GM19452 (cell line): Measurements from ENCODE around the gene C1orf21.

Experiments used
- ATAC-seq: cut with Tn5 transposase; IDR thresholded peaks from one replicate; pipeline ENCODE4 v1.9.1; 2021; ENCODE audit not compliant: unreplicated experiment

Gene C1orf21

GRCh38 chr1:184648160-184648855 lies 261.5 kb downstream of the C1orf21 start:
- ATAC-seq = no peak

DNA sequence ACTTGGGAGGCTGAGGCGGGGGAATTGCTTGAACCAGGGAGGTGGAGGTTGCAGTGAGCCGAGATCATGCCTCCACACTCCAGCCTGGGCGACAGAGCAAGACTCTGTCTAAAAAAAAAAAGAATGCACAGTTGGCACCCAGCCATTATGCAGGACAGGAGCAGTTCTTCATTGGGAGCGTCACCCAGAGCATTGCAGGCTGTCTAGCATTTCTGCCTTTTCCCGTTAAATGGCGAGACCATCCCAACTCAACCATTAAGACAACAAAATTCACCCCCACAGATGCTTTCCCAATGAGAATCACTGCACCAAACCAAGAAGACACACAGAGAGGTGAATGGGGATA lies 262.0 kb downstream of the C1orf21 start:
- ATAC-seq = no peak

DNA sequence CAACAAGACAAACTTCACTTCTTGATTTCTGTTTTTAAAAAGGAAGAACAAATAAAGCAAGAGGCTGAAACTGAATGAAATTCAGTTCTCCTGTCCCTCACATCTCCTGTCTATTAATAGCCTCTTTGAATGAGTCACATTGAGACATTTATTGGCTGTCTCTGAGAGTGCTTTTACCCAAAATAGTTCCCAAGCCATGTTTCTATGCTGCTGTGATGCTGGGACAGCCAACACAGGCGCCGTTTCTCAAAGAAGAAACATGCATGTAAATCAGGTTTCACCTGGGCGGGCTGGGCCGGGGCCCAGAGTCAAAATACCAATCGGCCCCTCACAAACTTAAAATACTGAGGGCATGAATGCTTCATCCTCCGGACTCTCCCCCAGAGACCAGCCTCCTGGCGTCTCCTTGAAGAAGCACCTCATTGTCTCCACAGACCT lies 262.6 kb downstream of the C1orf21 start:
- peak; percentile 74 for ATAC-seq

- ATAC-seq = no peak
Measured at GRCh38 chr1:184650177-184650866, 263.5 kb downstream of the C1orf21 start.

GRCh38 chr1:184655185-184655584 lies 268.4 kb downstream of the C1orf21 start:
- no peak for ATAC-seq

DNA sequence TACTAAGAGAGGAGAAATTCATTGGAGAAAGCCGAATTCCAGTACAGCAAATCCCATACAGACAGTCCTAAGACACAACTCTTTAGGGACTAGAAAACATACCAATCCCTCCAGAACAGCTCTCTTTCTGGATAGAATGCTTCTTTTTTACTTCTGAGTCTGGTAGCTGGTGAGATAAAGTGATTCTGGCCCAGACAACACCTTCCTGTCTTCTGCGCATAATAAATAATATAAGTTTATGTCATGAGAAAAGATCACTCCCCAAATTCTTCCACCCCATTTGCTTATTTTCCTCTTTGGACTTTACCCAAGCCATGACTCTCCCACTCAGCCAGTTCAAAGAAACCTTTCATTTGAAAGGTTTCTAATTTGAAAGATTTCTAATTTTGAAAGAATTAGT lies 269.4 kb downstream of the C1orf21 start:
- no peak for ATAC-seq

DNA sequence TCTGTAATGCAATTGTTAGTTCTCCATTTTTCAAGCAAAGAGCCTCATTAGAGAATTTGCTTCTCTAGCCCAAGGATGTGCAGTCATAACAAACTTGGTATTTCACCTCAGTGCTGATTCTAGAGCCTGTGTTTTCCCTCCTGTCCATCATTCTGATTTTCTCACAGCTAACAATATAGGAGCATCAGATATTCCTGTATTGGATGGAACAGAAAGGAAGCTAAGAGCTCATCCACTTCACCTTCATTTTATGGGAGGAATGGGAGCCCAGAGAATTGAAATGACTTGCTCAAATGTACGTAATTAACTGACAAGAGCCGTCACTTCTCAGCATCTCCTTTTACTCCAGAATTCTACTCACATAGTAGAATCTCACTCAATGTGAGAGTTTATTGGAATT lies 271.2 kb downstream of the C1orf21 start:
- no peak for ATAC-seq

- no peak for ATAC-seq
Measured at GRCh38 chr1:184660462-184661191, 273.8 kb downstream of the C1orf21 start.

GRCh38 chr1:184661801-184662200 lies 275.0 kb downstream of the C1orf21 start:
- ATAC-seq = no peak

GRCh38 chr1:184664042-184664660 lies 277.3 kb downstream of the C1orf21 start:
- ATAC-seq = peak; percentile 60

- ATAC-seq = no peak
Measured at GRCh38 chr1:184664661-184665060, 277.8 kb downstream of the C1orf21 start.

- no peak for ATAC-seq
Measured at GRCh38 chr1:184665360-184665759, 278.5 kb downstream of the C1orf21 start.

GRCh38 chr1:184669391-184669790 lies 282.6 kb downstream of the C1orf21 start:
- ATAC-seq = no peak

- no peak for ATAC-seq
Measured at GRCh38 chr1:184672013-184672726, 285.3 kb downstream of the C1orf21 start.

DNA sequence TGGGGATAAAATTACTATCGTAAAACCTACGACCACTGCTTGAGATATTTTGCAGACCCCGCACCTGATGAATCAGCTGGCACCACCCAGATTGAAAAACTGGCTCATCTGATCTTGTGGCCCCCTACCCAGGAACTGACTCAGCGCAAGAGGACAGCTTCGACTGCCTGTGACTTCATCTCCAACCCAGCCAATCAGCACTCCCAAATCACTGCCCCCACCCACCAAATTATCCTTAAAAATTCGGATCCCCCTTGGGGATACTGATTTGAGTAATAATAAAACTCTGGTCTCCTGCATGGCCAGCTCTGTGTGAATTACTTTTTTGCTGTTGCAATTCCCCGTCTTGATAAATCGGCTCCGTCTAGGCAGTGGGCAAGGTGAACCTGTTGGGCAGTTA lies 286.5 kb downstream of the C1orf21 start:
- no peak for ATAC-seq

- no peak for ATAC-seq
Measured at GRCh38 chr1:184677344-184677743, 290.5 kb downstream of the C1orf21 start.
